HTERT RPE-1 (cell line): ENCODE results near the gene CD22.

Experiments
- in situ Hi-C: fragments of 300-500 bp; cut with MboI; formaldehyde crosslinking; loops from 4 replicates; pipeline ENCODE4 v1.14.3; 2020; ENCODE audit warnings: low sequenced_read_pairs

Gene CD22

GRCh38 chr19:35380450-35381124 is 51.6 kb downstream of the CD22 start:
- in situ Hi-C loops, result no loop called here

DNA sequence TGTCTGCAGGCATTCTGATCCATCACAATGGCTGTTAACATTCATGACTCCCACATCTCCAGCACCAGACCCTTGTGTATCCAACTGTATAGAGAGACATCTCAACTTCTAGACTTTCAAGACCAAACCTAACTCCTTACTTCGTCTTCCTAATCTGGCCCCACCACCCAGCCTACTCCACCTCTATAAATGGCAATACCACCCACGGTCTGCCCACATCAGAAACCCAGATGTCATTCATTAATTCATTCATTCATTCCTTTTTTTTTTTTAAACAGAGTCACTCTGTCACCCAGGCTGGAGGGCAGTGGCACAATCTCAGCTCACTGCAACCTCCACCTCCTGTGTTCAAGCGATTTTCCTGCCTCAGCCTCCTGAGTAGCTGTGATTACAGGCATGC is 52.3 kb downstream of the CD22 start:
- in situ Hi-C loops, result no loop called here

- in situ Hi-C loops, result no loop called here
Measured at GRCh38 chr19:35381926-35382325, 52.9 kb downstream of the CD22 start.

- in situ Hi-C loops, result no loop called here
Measured at GRCh38 chr19:35383536-35383935, 54.5 kb downstream of the CD22 start.

GRCh38 chr19:35388277-35389054 is 59.5 kb downstream of the CD22 start:
- in situ Hi-C loops, result no loop called here

- in situ Hi-C loops, result no loop called here
Measured at GRCh38 chr19:35389192-35389861, 60.3 kb downstream of the CD22 start.

DNA sequence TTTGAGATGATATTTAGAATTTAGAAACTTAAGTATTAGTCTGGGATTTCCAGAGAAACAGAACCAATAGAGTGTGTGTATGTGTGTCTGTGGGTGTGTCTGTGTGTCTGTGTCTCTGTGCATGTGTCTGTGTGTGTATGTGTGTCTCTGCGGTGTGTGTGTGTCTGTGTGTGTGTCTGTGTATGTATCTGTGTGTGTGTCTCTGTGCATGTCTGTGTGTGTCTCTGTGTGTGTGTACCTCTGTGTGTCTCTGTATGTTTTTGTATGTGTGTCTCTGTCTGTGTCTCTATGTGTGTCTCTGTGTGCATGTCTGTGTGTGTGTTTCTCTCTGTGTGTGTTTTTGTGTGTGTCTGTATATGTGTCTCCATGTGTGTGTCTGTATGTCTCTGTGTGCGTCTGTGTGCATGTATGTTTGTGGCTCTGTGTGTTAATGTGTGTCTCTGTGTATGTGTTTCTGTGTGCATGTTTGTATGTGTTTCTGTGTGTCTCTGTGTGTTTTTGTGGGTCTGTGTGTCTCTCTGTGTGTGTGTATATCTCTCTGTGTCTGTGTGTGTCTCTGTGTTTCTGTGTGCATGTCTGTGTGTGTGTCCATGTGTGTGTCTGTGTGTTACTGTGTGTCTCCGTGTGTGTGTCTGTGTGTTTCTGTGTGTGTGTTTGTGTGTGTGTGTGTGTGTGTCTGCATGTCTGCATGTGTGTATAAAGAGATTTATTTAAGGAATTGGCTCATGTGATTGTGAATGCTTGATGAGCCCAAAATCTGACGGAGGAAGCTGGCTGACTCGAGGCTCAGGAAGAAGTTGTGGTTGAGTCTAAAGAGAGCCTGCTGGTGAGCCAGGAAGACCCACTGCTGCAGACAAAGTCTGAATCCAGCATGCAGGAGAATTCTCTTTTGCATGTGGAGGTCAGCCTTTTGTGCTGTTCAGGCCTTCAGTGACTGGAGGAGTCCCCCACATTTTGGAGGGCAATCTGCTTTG is 64.0 kb downstream of the CD22 start:
- in situ Hi-C loops, result no loop called here

GRCh38 chr19:35395382-35396199 is 66.6 kb downstream of the CD22 start:
- in situ Hi-C loops, result no loop called here

GRCh38 chr19:35396240-35396885 is 67.4 kb downstream of the CD22 start:
- in situ Hi-C loops, result no loop called here
